Smooth muscle cell of the brain vasculature (primary cell): ENCODE measurements around the gene DPEP2.
"Not testable (repeated sequence)": the region's sequence is repeated elsewhere in the genome, so short reads cannot be mapped to it uniquely, and the experiment has no call there.

Experiments
- DNase-seq: peaks from one replicate; pipeline ENCODE4 v3.0.0-alpha.2; 2012; ENCODE audit warnings: low read depth, low spot score

DPEP2 gene

GRCh38 chr16:68005211-68005610 is 5.9 kb upstream of the DPEP2 start:
- DNase-seq = no peak

GRCh38 chr16:68003031-68003430 is 3.7 kb upstream of the DPEP2 start:
- no peak for DNase-seq

DNA sequence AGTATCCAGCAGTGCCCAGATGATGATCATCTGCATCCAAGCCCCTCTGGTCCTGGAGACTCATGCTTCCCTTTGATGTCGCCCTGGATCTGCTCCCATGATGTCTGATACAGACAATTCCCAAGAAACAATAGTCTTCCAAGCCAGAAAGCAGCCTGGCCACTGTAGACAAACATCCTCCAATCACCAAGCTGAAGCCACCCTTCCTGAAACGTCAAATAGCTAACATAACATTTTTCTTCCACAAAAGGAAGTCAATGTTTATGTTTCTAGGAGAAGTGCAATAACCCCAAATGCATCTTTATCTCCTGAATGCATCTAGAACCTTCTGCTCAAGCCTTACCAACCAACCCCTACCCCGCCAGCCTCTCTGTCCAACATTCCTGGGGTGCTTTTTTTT is 1.2 kb upstream of the DPEP2 start:
- no peak for DNase-seq

- no peak for DNase-seq
Observed at GRCh38 chr16:67999985-68000384, 701 bp upstream of the DPEP2 start.

DNA sequence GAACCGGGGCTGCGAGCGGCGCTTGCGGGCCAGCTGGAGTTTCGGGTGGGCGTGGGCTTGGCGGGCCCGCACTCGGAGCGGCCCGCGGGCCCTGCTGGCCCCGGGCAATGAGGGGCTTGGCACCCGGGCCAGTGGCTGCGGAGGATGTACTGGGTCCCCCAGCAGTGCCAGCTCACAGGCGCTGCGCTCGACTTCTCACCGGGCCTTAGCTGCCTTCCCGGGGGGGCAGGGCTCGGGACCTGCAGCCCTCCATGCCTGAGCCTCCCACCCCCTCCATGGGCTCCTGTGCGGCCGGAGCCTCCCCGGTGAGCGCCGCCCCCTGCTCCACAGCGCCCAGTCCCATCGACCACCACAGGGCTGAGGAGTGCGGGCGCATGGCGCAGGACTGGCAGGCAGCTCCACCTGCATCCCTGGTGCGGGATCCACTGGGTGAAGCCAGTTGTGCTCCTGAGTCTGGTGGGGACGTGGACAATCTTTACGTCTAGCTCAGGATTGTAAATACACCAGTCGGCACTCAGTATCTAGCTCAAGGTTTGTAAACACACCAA is 979 bp downstream of the DPEP2 start:
- not testable (repeated sequence) for DNase-seq

- no peak for DNase-seq
Observed at GRCh38 chr16:67996666-67997065, 2.6 kb downstream of the DPEP2 start.

- no peak for DNase-seq
Observed at GRCh38 chr16:67995423-67995822, 3.9 kb downstream of the DPEP2 start.

- DNase-seq = not testable (repeated sequence)
Observed at GRCh38 chr16:67994040-67994408, 5.3 kb downstream of the DPEP2 start.

GRCh38 chr16:67993207-67994039 is 5.9 kb downstream of the DPEP2 start:
- DNase-seq = no peak

- DNase-seq = no peak
Observed at GRCh38 chr16:67992661-67993206, 6.5 kb downstream of the DPEP2 start.

DNA sequence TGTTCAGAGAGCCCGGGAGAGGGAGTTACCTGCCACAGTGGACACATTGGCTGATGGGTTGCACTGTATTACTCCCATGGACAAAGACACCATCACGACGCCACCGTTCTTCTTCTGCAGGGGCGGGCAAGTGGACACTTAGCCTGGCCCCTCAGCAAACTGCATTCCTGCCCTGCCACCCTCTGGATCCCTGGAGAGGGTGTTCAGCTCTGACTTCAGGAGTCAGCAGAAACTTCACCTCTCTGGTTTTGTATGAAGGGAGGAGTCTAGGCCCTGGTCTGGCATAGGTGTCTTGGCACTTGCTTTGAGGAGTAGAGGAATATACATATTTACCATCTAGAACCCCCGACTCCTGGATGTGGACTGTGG is 9.3 kb downstream of the DPEP2 start:
- DNase-seq = no peak

DNA sequence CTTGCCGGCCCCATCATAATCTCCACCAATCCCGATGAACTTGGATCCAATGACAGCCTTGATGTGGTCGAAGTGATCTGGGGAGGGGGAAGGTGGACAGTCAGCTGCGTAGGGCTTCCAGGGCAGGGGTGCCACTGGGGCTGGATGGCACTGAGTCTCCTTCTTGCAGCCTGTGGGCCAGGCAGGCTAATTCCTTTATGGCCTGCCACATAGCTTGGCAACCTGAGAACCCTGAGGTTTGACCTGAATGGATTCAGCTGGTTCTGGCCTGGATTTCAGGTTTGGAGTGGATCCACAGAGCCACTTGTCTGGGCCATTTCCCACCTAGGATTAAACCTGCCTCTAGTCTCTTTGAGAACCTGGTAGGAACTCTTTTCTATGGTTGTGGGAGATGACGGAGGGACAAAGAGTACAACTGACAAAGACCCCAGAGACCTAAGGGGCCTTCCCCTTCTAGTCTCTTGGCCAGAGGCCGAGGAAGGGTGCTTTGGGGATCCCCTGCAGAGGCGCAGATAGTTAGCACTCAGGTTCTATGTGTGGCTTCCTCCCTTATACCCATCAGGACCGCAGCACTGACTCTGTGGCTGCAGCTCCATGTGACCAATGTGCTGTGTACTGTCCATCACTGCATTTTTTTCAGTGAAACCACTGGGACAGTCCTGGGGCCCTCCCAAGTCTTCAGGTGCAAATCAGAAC is 9.8 kb downstream of the DPEP2 start:
- DNase-seq = no peak

GRCh38 chr16:67988675-67989074 is 10.6 kb downstream of the DPEP2 start:
- no peak for DNase-seq

DNA sequence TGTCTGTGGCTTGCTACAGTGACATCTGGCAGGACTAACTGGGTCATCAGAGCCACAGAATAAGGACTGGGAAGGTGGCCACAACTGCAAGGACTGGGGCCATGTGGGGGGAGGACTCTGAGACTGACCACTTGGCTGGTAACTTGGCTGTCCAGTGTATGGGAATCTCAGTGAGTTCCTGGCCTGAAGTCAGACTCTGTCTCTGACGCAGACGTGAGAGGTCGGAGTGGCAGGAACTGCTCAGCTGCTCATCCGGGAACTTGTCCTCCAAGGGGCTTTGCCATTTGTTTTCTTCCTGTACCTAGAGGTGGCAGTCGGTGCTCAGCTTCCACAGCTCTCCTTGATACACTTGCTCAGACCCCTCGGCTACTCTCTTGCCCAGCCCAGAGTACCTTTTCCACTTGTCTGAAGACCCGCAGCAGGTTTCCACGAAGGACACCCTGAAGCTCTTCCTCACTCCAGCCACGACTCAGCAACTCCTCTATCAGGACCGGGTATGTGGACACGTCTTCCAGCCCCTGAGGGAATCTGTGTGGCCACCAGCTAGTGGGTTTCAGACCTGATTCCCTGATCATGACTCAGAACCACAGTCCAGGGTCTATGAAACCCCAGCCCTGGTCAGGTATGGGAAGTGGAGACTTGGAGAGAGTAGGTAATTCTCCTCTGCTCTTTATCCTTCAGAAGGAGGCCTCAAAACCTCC is 11.7 kb downstream of the DPEP2 start:
- no peak for DNase-seq

- DNase-seq = no peak
Observed at GRCh38 chr16:67986949-67987348, 12.3 kb downstream of the DPEP2 start.

- DNase-seq = no peak
Observed at GRCh38 chr16:67982011-67982696, 17.1 kb downstream of the DPEP2 start.

DNA sequence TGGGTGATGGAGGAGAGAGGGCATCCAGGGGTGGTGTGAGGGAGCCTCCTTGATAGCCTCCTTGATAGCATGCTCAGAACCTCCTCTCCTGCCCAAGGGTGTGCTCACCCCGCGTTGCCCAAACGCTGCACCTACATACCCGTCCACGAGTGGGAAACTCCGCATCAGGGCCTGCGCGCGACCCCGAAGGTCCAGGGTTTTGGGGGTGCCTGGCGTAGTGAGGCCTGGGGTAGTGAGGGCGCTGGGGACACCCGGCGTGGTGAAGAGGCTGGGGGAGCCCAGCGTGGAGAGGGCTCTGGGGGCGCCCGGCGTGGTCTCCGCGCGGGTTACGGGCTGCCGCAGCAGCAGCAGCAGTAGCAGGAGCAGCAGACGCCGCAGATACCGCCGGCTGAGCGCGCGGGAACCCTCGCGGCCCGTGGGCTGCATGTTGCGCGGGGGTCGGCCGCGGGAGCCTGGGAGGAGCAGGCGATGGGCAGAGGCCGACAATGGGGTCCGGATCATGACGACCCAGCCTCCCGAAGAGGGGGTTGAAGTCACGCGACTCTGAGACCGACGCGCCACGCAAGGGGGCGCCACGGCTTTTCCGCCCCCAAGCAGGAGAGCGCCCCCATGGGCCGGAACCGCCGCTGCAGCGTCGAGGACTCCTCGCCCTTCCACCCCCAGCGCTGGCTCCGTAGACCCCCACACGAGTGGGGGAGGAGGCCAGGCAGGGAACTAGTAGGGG is 19.2 kb downstream of the DPEP2 start, which contains the start of gene DPEP3:
Gene DPEP3, minus strand, starts transcription at position 545 of the 724 bp plus-strand sequence. Its CDS starts 119 bp downstream, at position 426.
- no peak for DNase-seq

- no peak for DNase-seq
Observed at GRCh38 chr16:67977469-67978227, 21.6 kb downstream of the DPEP2 start.

DNA sequence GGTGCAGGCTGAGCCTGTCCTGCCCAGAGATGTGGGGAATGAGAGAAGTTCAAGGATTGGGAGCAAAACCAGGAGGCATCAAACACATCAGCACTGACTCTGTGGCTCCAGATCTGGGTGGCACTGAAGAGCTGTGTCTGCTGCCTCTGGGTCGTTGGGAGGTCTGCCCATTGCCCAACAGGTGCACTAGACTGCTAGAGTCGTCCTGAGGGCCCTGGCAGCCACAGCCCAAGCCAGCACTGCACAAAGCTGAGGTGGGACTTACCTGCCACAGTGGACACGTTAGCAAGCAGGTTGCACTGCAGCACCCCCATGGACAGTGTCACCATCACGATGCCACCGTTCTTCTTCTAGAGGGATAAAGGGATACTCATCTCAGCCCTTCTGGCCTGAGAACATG is 22.3 kb downstream of the DPEP2 start:
- no peak for DNase-seq

DNA sequence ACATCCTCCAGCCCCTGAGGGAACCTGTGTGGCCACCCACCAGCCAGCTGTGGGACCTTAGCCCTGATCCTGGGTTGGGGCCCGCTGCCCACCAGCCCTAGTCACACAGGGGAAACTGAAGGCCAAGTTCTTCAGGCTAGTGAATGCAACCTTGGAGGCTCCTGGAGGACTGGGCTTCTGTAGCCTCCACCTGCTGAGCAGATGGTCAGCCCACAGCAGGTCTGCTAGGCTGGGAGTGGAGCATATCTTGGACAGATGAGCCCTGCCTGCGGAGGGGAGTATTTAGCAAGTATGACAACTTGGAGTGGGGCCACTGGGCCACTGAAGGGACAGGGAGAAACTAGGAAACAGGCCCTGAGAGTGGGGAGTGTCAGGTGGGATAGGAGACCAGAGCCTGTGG is 23.1 kb downstream of the DPEP2 start:
- DNase-seq = no peak
